ENCODE results near the gene ZNF330.

DNA sequence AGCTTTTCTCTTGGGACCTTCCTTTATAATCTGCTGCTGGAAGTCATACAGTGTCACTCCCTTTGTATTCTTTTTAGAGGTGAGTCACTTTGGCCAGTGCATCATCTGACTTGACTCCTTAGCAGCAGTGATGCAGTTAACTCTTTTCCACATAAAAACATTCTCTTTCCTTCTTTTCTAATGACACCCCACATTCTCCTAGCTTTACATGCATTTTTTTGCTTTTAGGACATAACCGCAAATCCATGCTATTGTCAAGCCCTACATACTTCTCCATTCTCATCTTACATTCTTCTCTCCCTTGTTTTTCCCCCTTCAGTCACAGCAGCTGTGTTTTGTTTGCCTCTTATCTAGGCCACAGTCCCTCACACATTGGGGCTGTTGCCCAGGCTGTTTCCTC is 55.1 kb downstream of the ZNF330 start:
- TF ChIP-seq, protein P1, sequence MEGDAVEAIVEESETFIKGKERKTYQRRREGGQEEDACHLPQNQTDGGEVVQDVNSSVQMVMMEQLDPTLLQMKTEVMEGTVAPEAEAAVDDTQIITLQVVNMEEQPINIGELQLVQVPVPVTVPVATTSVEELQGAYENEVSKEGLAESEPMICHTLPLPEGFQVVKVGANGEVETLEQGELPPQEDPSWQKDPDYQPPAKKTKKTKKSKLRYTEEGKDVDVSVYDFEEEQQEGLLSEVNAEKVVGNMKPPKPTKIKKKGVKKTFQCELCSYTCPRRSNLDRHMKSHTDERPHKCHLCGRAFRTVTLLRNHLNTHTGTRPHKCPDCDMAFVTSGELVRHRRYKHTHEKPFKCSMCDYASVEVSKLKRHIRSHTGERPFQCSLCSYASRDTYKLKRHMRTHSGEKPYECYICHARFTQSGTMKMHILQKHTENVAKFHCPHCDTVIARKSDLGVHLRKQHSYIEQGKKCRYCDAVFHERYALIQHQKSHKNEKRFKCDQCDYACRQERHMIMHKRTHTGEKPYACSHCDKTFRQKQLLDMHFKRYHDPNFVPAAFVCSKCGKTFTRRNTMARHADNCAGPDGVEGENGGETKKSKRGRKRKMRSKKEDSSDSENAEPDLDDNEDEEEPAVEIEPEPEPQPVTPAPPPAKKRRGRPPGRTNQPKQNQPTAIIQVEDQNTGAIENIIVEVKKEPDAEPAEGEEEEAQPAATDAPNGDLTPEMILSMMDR (IDR thresholded peaks at IDR 0.05), result no peak
- no peak for TF ChIP-seq POLR2A (IDR thresholded peaks at IDR 0.05)
